ENCODE measurements around the gene CCDC85A.

GRCh38 chr2:56183643-56184499 is at the start of gene CCDC85A:
- TF ChIP-seq POLR2A (IDR thresholded peaks at IDR 0.05; ENCODE audit: low read depth, low read length) (no peak), CTCF (conservative IDR thresholded peaks at IDR 0.05; ENCODE audit: low read depth, low read length) (peak; percentile 75), USF2 (IDR thresholded peaks at IDR 0.05; ENCODE audit: low read depth, low read length) (no peak), MXI1 (IDR thresholded peaks at IDR 0.05; ENCODE audit: borderline replicate concordance, low read depth, low read length) (no peak), BHLHE40 (IDR thresholded peaks at IDR 0.05; ENCODE audit: low read depth, low read length) (no peak), RAD21 (IDR thresholded peaks at IDR 0.05; ENCODE audit: low read length) (peak; percentile 75)

Data from IMR-90 (cell line).